Adrenal gland (tissue), 5 donors: ENCODE data around the gene ASTN1.

ENCODE experiments used
- POLR2A ChIP-seq, 2 donors: fragments of 450-650 bp; IDR thresholded peaks; one replicate each; pipeline ENCODE4 v1.6.1; 2017; ENCODE audit warnings: antibody characterized with exemption in 2 of 2, mild to moderate bottlenecking in 2 of 2, moderate library complexity in 1 of 2
- TF ChIP-seq, protein P1 (sequence below), 6 experiments: fragments of 450-650 bp in 4 of 6; fragments of 200-600 bp in 2 of 6; sonication (generic) in 1 of 6; IDR thresholded peaks; 1 replicate in 5 of 6; 2 replicates in 1 of 6; pipeline versions ENCODE4 v1.5.1 to v1.8.0; 2016 to 2021; ENCODE audit warnings: antibody characterized with exemption in 6 of 6, mild to moderate bottlenecking in 2 of 6, moderate library complexity in 1 of 6
- donor health status: DM: no; HTN: no; CAD: no.

DNA sequence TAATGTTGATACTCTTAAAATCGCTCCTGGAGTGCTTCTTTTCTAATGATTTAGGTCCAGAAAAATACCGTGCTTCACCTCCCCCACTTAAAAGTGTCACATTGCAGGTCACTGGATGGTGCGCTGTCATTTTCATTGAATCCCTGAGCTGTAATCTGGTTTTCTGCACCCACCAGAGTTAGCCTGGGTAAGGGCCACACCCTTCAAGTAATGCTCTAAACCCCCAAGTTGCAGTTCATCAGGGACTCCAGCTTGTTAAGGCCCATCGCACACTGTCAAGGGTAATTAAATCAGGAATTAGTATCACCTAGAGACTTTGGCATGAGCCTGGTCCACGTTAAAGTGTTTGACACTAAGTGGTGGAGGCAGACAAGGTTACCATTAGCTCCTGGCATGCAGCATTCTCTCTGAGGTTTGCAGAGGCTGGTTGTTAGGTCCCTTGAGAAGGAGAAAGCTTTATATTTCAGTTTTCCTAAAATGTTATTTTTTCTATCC lies 34.0 kb downstream of the ASTN1 start:
- TF ChIP-seq, protein P1, sequence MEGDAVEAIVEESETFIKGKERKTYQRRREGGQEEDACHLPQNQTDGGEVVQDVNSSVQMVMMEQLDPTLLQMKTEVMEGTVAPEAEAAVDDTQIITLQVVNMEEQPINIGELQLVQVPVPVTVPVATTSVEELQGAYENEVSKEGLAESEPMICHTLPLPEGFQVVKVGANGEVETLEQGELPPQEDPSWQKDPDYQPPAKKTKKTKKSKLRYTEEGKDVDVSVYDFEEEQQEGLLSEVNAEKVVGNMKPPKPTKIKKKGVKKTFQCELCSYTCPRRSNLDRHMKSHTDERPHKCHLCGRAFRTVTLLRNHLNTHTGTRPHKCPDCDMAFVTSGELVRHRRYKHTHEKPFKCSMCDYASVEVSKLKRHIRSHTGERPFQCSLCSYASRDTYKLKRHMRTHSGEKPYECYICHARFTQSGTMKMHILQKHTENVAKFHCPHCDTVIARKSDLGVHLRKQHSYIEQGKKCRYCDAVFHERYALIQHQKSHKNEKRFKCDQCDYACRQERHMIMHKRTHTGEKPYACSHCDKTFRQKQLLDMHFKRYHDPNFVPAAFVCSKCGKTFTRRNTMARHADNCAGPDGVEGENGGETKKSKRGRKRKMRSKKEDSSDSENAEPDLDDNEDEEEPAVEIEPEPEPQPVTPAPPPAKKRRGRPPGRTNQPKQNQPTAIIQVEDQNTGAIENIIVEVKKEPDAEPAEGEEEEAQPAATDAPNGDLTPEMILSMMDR (IDR thresholded peaks at IDR 0.05), result no peak
- TF ChIP-seq POLR2A (IDR thresholded peaks at IDR 0.05), result no peak
